KBM-7 (cell line): ENCODE measurements around the gene SLC7A7.
"Not testable (repeated sequence)": the region's sequence is repeated elsewhere in the genome, so short reads cannot be mapped to it uniquely, and the experiment has no call there.

Source experiments
- DNase-seq: peaks from one replicate; pipeline ENCODE4 v3.0.0-alpha.2; 2015
- in situ Hi-C: fragments of 300-500 bp; cut with MboI; formaldehyde crosslinking; loops from 2 replicates; pipeline ENCODE4 v1.14.3; 2020; ENCODE audit warnings: low sequenced_read_pairs, low pct_unique_long_range_greater_than_20kb, mixed read lengths

SLC7A7 gene

DNA sequence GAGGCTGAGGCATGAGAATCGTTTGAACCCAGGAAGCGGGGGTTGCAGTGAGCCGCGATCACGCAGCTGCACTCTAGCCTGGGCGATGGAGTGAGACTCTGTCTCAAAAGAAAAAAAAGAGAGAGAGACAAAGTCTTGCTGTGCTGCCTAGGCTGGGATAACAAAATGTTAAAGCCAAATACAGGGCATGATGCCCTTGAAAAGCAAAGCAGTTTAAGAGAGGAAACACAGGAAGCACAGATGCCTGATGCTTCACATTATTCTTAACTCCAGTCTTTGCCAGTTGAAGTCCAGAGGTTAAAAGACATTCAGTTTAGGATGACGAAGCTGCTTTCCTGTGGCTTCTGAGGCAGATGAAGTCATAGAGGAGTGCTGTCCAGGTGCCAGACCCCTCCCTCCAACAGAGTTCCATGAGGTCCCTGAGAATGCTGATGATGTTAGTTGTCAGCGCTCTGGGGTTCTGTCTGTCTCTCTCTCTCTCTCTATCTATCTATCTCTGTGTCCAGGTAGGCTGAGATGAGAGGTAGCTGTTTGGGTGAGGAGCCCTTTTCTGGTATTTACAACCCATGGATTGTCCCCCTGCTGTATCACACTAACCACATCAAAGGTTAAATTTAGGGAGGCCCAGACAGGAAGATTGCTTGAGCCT, 9.6 kb upstream of the SLC7A7 start:
- in situ Hi-C loops = no loop called here
- peak; percentile 71 for DNase-seq

DNA sequence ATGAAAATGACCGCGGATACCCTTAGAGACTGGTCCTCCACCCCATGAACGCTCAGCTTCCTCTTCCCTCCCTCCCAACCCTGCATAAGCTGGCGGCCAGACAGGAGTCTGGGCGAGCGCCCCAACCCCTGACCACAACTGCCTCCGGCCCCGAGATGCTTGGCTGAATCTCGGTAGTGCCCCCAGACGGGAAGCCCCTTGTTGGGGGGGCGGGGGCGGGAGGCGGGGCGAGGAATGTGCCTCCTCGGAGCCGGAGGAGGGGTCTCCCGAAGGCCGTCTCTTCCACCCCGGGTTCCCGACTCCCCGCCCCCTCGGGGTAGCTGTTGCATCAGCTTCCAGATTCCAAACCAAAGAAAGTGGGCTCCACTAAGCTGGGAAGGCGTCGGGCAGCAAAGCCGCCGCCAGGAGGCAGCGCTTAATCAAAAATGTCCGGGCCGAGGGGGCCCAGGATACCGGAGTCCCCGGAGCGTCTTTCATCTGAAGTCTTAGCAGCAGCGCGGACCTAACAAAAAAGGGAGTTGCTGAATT, 7.4 kb upstream of the SLC7A7 start:
- DNase-seq = peak; percentile 94
- in situ Hi-C loops = no loop called here

DNA sequence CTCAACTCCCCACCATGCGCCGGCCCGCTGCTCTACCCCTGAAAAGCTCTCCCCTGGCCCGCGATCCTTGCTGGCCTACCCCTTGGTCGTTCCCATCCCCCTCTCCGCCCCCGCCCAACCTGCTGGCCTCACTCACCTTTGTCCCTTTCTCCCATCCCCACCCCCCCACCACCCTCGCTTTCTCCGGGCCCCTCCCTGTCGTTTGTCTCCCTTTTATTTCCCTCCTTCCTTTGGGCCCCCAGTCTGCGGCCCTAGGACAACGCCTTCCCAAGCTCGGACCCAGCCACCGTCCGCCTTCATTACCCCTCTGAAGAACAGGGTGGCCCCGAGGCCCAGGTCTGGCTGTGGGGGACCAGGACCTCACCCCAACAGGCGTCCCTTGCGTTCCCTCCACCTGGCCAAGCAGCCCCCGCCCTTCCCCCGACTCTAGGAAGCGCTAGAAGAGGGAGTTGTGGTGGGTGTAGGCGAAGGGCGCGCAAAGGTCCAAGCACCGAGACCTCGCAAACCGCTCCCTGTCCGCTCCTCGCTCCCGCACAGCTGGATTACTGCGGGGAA, 6.9 kb upstream of the SLC7A7 start:
- DNase-seq = no peak
- in situ Hi-C loops = no loop called here

DNA sequence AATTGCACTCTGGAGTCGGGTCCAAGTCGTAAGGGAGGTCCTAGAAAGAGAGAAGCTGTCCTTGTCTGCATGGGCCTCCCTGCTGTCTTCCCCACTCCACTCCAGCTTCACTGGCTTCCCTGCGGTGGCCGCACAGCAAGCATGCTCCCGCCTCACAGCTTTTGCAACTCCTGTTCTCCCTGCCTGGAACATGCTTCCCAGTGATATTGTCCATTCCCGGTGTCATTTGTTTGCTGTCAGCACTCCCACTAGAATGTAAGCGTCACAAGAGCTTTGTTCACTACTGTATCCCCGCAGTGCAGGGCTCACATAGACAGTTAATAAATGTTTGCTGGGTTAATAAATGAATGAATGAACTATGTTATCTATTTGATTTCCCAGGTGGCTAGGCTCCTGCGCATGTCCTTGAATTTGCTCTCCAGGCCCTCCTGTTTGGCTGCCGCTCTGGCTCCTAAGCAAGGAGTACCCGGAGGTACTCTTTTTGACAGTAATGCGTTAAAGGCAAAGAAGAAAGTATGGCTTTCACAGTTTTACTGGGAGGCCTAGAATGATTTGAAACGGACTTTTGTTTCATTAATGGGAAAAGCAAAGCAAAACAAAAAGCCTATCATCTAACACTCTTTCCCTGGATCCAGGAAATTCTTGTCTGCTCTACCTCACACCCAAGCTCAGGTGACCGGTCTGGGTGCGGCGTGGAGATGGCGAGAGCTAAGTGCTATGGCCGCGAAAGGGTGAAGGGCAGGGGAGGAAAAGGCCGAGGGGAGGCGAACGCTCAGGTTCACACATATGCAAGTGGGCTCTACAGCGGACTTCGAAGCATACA, 6.2 kb upstream of the SLC7A7 start:
- no peak for DNase-seq
- in situ Hi-C loops = no loop called here

DNA sequence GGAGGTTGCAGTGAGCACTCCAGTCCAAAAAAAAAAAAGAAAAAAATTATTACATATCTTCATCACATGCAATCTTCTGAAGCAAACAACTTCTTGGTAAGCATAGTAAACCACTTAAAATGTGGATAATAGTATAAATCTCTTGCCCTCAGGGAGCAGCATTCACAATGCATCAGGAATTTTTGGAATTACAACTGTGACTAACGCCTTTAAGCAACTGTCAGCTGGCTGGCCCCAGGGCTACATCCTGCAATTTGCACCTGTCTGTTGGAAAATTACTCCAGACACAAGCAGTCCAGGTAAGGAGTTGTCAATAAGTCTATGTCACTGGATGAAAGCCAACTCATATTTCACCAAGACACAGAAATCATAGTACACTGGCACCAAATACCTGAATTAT, 5.5 kb upstream of the SLC7A7 start:
- in situ Hi-C loops = no loop called here
- no peak for DNase-seq

DNA sequence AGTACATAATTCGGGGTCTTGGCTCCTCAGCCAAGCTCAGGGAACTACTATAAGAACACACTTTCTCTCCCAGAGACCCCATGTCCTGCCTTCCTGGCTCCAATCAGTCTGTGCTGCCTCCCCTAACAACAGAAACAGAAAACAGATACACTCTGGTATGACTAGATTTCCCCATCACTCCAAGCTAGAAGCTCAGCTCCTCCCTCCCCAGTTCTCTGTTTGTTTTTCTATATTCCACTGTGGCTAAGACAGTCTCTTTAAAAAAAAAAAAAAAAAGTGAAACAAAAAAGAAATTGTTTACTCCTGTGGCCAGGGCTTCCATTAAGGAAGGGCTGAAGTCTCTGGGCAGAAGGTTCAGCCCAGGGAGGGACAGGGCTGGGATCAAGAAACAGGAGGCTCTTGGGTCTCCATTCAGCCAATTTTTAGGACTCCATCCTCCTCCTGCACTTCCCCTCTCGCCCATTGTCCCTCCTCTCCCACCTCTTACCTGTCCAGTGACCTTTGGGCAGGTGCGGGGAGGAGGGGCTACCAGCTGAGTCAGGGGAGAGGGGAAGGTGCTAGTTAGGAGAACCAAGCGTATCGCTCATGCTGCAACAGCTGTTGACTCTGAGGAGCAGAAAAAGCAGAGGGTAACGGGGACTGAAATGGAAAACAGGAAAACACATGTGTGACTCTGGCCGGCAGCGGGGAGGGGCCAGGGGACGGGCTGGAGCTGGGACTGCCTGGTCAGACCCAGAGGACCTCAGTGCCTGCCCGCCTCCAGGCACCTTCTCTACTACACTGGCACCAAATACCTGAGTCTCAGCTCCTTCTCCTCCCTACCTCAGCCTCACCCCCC, 4.1 kb upstream of the SLC7A7 start:
- in situ Hi-C loops = no loop called here
- DNase-seq = no peak

DNA sequence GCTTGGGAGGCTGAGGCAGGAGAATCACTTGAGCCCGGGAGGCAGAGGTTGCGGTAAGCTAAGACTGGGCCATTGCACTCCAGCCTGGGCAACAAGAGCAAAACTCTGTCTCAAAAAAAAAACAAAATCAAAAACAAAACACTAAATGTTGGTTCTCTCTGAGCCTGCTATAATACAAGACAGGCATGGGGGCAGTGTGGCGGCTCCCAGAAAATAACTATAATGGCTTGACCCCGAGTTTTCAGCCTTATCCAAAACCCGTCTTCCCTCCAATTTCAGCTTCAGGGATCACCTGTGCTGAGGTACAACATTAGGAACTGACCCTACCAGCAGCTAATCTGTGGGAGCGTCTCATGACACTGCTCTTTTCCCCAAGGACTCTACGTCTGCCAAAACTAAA, 862 bp downstream of the SLC7A7 start:
- no peak for DNase-seq
- in situ Hi-C loops = no loop called here

DNA sequence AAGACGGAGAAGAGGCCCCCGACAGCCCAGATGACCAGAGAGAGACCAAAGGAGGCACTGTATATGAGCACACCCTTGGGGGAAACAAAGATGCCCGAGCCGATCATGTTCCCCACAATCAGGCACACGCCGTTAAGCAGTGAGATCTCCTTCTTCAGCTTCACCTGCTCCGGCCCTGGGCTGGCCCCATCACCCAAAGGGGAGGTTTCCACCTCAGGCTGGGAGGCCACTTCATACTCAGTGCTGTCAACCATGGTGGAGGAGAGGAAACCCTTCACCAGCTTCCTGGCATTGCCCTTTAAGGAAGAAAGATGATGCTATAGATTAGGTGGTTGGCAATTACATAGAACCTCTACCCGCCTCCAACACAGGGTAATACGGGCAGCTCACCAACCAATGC, 2.1 kb downstream of the SLC7A7 start:
- in situ Hi-C loops = no loop called here
- DNase-seq = no peak

DNA sequence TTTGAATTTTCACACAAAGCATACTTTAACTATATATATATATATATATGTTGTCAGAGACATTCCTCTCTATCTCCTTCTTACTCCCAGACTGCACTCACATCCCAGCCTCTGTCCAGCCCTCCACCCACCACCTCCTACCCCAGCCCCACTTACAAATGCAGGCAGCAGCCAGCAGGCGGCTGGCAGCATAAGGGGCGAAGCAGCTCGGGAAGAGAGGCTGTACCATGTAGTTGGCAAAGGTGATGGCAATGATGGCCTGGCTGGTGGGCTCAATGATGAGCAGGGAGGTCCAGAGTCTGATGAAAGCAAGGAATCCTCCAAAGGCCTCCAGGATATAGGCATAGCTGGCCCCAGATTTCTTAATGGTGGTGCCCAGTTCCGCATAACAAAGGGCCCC, 2.5 kb downstream of the SLC7A7 start:
- in situ Hi-C loops = no loop called here
- DNase-seq = no peak

DNA sequence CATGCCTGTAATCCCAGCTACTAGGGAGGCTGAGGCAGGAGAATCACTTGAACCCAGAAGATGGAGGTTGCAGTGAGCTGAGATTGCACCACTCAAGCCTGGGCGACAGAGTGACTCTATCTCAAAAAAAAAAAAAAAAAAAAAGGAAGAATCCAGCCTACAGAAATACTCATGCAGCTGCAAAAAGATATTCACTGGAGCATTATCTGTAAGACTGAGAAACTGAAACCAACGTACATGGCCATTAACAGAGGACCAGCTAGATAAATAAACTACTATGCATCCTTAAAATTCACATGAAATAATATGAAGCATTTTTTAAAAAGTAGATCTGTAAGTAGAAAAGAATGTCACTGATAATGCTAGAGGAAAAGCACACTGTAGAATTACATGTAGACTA, 3.5 kb downstream of the SLC7A7 start:
- in situ Hi-C loops = no loop called here
- DNase-seq = peak; percentile 23

DNA sequence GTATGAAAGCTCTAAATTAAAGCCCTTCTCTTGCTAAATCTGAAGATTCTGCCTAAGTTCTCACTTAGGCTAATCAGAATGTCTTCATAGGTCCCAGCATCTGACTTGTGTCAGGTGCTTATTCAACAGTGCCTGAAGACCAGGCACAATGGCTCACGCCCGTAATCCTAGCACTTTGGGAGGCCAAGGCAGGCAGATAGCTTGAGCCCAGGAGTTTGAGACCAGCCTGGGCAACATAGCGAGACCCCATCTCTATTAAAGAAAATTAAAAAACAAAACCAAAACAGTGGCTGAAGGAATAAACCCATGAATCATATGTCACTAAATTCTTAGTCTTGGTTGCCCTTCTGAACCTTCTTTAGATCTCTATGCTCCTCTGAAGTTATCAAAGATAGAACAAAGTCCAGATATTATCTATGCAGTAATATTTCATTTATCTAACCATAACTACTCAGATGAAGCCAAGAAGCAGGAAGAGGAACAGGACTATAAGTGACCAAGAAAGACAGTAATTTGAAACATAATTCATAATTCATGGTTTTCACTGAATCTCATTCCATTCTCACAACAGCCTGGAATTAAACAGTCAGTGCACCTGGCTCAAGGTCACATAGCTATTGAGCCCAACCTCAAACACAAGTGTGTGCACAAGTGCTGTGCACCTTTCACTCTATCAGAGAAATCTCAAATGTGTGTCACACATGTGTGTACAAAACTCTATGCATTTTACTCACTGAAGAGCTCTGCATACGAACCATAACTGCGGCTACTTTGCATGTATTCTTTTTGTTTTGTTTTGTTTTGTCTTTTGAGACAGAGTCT, 6.6 kb downstream of the SLC7A7 start:
- in situ Hi-C loops = no loop called here
- no peak for DNase-seq

DNA sequence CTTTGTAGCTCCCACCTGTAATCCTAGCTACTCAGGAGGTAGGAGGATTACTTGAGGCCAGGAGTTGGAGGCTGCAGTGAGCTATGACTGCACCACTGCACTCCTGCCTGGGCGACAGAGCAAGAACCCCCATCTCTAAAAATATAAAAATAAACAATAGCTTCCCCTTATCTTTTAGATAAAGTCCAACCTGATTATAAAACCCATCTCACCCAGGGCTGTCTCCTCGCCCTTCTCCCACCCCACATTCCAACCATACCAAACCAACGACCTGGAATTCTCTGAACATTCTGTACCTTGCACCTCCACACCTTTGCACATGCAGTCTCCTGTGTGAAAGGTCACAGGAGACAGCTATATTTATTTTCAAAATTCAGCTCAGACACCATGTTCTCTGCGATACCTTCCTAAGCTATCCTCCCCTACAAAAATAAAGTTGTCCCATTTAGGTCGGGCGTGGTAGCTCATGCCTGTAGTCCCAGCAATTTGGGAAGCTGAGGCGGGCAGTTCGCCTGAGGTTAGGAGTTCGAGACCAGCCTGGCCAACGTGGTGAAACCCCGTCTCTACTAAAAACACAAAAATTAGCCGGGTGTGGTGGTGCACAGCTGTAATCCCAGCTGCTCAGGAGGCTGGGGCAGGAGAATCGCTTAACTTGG, 7.7 kb downstream of the SLC7A7 start:
- no peak for DNase-seq
- in situ Hi-C loops = no loop called here

DNA sequence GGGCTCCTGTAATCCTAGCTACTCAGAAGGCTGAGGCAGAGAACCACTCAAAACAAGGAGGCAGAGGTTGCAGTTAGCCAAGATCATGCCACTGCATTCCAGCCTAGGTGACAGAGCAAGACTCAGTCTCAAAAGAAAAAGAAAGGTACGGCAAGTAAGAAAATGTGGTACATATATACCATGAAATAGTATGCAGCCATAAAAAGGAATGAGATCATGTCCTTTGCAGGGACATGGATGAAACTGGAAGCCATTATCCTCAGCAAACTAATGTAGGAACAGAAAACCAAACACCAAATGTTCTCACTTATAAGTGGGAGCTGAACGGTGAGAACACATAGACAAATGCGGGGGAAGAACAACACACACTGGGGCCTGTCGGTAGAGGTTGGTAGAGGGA, 10.0 kb downstream of the SLC7A7 start:
- DNase-seq, in situ Hi-C loops: not testable (repeated sequence)

DNA sequence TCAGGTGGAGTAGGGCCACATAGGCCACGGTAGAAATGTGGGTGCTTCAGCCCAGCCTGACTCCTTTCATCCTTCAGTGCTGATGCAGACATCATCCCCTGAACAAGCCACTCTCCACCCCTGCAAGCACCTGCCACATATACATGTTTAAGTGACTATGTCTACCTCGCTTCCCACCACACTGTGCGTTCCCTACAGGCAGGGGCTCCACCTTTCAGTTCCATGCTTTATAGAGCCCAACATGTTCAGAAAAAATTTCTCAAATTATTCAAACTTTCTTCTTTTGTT, 11.6 kb downstream of the SLC7A7 start:
- DNase-seq = no peak
- in situ Hi-C loops = no loop called here

DNA sequence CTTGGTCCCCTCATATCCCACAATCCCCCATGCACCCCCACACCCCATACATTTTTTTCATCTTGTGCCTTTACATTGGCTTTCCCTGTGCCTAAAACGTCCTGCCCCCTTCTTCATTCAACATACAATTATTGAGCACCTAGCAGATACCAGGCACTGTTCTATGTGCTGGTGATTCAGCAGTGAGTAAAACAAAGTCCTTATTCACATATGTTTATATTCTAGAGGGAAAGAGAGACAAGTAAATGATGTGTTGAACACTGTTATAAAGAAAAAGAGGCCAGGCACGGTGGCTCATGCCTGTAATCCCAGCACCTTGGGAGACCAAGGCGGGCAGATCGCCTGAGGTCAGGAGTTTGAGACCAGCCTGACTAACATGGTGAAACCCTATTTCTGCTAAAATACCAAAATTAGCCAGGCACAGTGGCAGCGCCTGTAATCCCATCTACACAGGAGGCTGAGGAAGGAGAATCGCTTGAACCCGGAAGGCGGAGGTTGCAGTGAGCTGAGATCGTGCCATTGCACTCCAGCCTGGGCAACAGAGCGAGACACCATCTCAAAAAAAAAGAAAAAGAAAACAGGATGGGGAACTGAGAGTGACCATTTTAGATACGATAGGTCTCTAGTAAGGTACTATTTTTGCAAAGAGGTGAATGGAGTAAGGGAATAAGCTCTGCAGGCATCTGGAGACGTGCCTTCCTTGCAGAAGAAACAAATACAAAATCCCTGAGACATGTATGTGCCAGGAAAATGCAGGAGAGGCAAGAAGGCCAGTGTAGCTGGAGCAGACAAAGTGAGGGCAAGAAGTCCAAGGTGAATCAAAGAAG, 12.2 kb downstream of the SLC7A7 start:
- in situ Hi-C loops = no loop called here
- DNase-seq = no peak

DNA sequence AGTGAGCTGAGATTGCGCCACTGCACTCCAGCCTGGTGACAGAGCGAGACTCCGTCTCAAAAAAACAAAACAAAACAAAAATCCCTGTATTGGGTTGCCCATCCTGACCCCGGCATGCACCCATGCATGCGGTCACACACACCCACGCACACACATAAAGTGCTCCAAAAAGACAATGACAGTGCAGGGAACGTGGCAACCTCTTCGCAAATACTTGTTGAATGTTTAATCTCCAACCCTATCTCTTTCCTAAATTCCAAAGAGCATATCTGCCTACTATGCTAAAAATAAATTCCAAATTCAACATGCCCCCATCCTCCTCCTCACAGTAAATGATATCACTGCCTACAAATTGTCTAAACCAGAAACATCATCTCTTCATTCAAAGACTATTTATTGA, 13.5 kb downstream of the SLC7A7 start:
- no peak for DNase-seq
- in situ Hi-C loops = no loop called here

DNA sequence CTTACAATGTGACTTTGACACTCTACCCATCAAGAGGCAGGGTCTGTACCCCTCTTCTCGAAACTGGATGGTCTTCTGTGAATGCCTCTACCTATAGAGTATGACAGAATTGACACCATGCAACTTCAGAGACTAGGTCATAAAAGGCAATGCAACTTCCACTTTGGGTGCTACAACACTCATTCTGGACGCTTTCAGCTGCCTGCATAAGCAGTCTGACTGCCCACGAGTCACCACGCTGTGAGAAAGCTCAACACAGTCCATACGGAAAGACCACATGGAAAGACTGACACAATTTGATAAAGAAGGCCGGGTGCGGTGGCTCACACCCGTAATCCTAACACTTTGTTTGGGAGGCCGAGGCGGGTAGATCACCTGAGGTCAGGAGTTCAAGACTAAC, 14.9 kb downstream of the SLC7A7 start:
- DNase-seq = no peak
- in situ Hi-C loops = no loop called here

DNA sequence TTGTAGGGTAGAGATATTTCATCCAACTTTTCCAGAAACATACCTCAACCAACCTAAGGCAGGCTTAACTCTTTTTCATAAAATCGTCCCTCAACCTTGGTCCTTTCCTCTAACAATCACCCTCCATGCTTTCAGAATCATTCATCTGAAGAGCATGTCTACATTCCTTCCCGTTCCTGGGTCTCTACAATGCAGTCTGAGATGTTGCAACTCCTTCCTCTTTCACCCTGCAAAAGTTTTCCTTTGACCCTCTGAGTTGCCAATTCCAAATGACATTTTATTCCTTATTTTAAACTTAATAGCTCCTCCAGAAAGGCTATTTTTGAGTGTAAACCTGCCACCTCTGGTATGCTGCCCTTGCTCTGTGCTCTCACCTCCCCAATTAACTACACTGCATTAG, 16.7 kb downstream of the SLC7A7 start:
- in situ Hi-C loops = no loop called here
- peak; percentile 26 for DNase-seq
